ENCODE data around the gene PHF10. TPM values are rescaled to one million over a fixed set of nuclear protein-coding genes. Genes with fewer than 3 reads are reported as not detected.

Gene PHF10
- total RNA-seq, 4 donors from 2014 or later, result 41.5 to 93.1 (median 47.8) TPM

- no peak for DNase-seq (ENCODE audit: low spot score in 2 of 2)
- 92% methylated on average over 2 of the region's 3 CpGs for WGBS
- TF ChIP-seq POLR2A (IDR thresholded peaks at IDR 0.05), result no peak
- no peak for TF ChIP-seq CTCF (IDR thresholded peaks at IDR 0.05)
- TF ChIP-seq EP300 (IDR thresholded peaks at IDR 0.05), result no peak
- TF ChIP-seq POLR2AphosphoS5 (IDR thresholded peaks at IDR 0.05), result no peak
Measured at GRCh38 chr6:169692516-169692915, 31.8 kb downstream of the PHF10 start.

GRCh38 chr6:169691260-169691659 is 33.0 kb downstream of the PHF10 start:
- TF ChIP-seq CTCF (IDR thresholded peaks at IDR 0.05) (no peak), EP300 (IDR thresholded peaks at IDR 0.05) (no peak), POLR2AphosphoS5 (IDR thresholded peaks at IDR 0.05) (no peak), POLR2A (IDR thresholded peaks at IDR 0.05) (no peak)
- H3K9me3 ChIP-seq, result peaks cover under 1% of the 10 kb centered on the region
- no peak for DNase-seq (ENCODE audit: low spot score in 2 of 2)
- H3K27me3 ChIP-seq, result no peaks in the 10 kb centered on the region
- no peak overlapping the region for H3K4me3 ChIP-seq
- WGBS, result 96% methylated on average over 2 of the region's 2 CpGs
- no peak overlapping the region for H3K27ac ChIP-seq
- H3K36me3 ChIP-seq, result peaks cover 11% of the 10 kb centered on the region
- H3K4me1 ChIP-seq, result no peaks in the 10 kb centered on the region

More at GRCh38 chr6:169692516-169692915, 31.8 kb downstream of the PHF10 start:
- H3K4me1 ChIP-seq, result no peaks in the 10 kb centered on the region
- no peak overlapping the region for H3K27ac ChIP-seq
- no peaks in the 10 kb centered on the region for H3K9me3 ChIP-seq
- H3K4me3 ChIP-seq, result no peak overlapping the region
- peaks cover 4% of the 10 kb centered on the region for H3K36me3 ChIP-seq
- no peaks in the 10 kb centered on the region for H3K27me3 ChIP-seq

- no peaks in the 10 kb centered on the region for H3K27me3 ChIP-seq
- peaks cover 18% of the 10 kb centered on the region for H3K36me3 ChIP-seq
- H3K4me3 ChIP-seq, result no peak overlapping the region
- peaks cover 8% of the 10 kb centered on the region for H3K9me3 ChIP-seq
- H3K27ac ChIP-seq, result no peak overlapping the region
- TF ChIP-seq POLR2AphosphoS5 (IDR thresholded peaks at IDR 0.05) (no peak), CTCF (IDR thresholded peaks at IDR 0.05) (no peak), EP300 (IDR thresholded peaks at IDR 0.05) (no peak), POLR2A (IDR thresholded peaks at IDR 0.05) (no peak)
- WGBS, result 86% methylated on average over 6 of the region's 6 CpGs
- no peak for DNase-seq (ENCODE audit: low spot score in 2 of 2)
- H3K4me1 ChIP-seq, result no peaks in the 10 kb centered on the region
Measured at GRCh38 chr6:169689287-169689686, 35.0 kb downstream of the PHF10 start.

- Histone ChIP-seq H3K36me3 (peaks cover 29% of the 10 kb centered on the region), H3K27ac (no peak overlapping the region), H3K27me3 (no peaks in the 10 kb centered on the region), H3K4me1 (no peaks in the 10 kb centered on the region), H3K9me3 (peaks cover 8% of the 10 kb centered on the region), H3K4me3 (no peak overlapping the region)
- no peak for TF ChIP-seq POLR2A (IDR thresholded peaks at IDR 0.05)
- no peak for TF ChIP-seq EP300 (IDR thresholded peaks at IDR 0.05)
- no peak for TF ChIP-seq CTCF (IDR thresholded peaks at IDR 0.05)
- no peak for TF ChIP-seq POLR2AphosphoS5 (IDR thresholded peaks at IDR 0.05)
- WGBS, result 95% methylated on average over 2 of the region's 2 CpGs
- no peak for DNase-seq (ENCODE audit: low spot score in 2 of 2)
Measured at GRCh38 chr6:169685860-169686259, 38.4 kb downstream of the PHF10 start.

- no peaks in the 10 kb centered on the region for H3K27me3 ChIP-seq
- 100% methylated on average over 2 of the region's 3 CpGs for WGBS
- H3K9me3 ChIP-seq, result peaks cover 8% of the 10 kb centered on the region
- DNase-seq (ENCODE audit: low spot score in 2 of 2), result no peak
- H3K4me3 ChIP-seq, result no peak overlapping the region
- no peaks in the 10 kb centered on the region for H3K4me1 ChIP-seq
- H3K36me3 ChIP-seq, result peaks cover 37% of the 10 kb centered on the region
- H3K27ac ChIP-seq, result no peak overlapping the region
- TF ChIP-seq POLR2A (IDR thresholded peaks at IDR 0.05) (no peak), POLR2AphosphoS5 (IDR thresholded peaks at IDR 0.05) (no peak), CTCF (IDR thresholded peaks at IDR 0.05) (no peak), EP300 (IDR thresholded peaks at IDR 0.05) (no peak)
Measured at GRCh38 chr6:169684056-169684455, 40.2 kb downstream of the PHF10 start.
